Measurements from ENCODE around the gene LRMDA. TPM values are rescaled to one million over a fixed set of nuclear protein-coding genes. Genes with fewer than 3 reads are reported as not detected.

LRMDA gene
- polyA plus RNA-seq, 1 donor (not counting 4 experiments of a cell fraction or from before 2014, with no cell fraction given) = not detected

DNA sequence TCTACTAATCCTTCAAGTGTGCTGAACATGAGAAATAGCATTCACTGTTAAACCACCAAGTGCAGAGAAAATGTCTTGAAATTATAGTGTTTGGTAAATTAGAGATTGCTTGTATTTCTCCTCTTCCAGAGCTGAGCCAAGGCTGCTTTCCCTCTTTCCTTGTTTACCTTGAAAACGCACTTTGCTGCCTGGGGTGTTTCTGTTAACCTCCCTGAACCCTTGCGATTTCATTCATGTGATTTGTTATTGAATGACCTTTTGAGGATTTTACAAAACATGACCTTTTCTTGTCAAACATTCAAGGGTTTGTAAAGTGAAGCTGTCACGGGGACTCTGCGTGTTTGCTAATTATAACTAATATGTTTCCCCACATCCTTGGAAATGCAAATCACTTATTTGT, 169.4 kb downstream of the LRMDA start:
- DNase-seq (ENCODE audit: low read depth, low spot score) = no peak
- no peaks in the 10 kb centered on the region for H3K4me1 ChIP-seq (ENCODE audit: control insufficient read depth, extremely low read depth, insufficient read depth, low read length)
- no peak overlapping the region for H3K9ac ChIP-seq (ENCODE audit: control insufficient read depth, extremely low read depth, insufficient read depth, low read length)
- dilution Hi-C loops (cut with MboI; ENCODE audit: extremely low pct_ligation_motif_present, low sequenced_read_pairs) = no loop called here
- H3K36me3 ChIP-seq (ENCODE audit: control insufficient read depth in 2 of 2, extremely low read depth in 1 of 2, insufficient read depth in 2 of 2, low read length in 2 of 2) = no peaks in the 10 kb centered on the region
- H3K9me1 ChIP-seq (ENCODE audit: control insufficient read depth, extremely low read depth, insufficient read depth, low read length) = no peaks in the 10 kb centered on the region
- no peak overlapping the region for H3K27ac ChIP-seq (ENCODE audit: control insufficient read depth, insufficient read depth, low read length)
- peaks cover 4% of the 10 kb centered on the region for H3K27me3 ChIP-seq (ENCODE audit: control insufficient read depth, extremely low read depth, insufficient read depth, low read length)
- no peaks in the 10 kb centered on the region for H3K79me2 ChIP-seq (ENCODE audit: control insufficient read depth, insufficient read depth, low read length)
- H3K4me3 ChIP-seq (ENCODE audit: control insufficient read depth in 2 of 3, extremely low read depth in 1 of 3, insufficient read depth in 2 of 3, low read depth in 1 of 3, low read length in 3 of 3) = no peak overlapping the region
- TF ChIP-seq EZH2 (IDR thresholded peaks at IDR 0.05; ENCODE audit: low read length) = no peak
- TF ChIP-seq, protein P1, sequence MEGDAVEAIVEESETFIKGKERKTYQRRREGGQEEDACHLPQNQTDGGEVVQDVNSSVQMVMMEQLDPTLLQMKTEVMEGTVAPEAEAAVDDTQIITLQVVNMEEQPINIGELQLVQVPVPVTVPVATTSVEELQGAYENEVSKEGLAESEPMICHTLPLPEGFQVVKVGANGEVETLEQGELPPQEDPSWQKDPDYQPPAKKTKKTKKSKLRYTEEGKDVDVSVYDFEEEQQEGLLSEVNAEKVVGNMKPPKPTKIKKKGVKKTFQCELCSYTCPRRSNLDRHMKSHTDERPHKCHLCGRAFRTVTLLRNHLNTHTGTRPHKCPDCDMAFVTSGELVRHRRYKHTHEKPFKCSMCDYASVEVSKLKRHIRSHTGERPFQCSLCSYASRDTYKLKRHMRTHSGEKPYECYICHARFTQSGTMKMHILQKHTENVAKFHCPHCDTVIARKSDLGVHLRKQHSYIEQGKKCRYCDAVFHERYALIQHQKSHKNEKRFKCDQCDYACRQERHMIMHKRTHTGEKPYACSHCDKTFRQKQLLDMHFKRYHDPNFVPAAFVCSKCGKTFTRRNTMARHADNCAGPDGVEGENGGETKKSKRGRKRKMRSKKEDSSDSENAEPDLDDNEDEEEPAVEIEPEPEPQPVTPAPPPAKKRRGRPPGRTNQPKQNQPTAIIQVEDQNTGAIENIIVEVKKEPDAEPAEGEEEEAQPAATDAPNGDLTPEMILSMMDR (optimal IDR thresholded peaks at IDR 0.05 in 1 of 3, IDR thresholded peaks at IDR 0.05 in 1 of 3, conservative IDR thresholded peaks at IDR 0.05 in 1 of 3; ENCODE audit: extremely low read depth in 1 of 3, insufficient read depth in 2 of 3, low read length in 3 of 3) = no peak
- H3K9me3 ChIP-seq (ENCODE audit: control insufficient read depth, low read depth, low read length) = no peaks in the 10 kb centered on the region
- no peaks in the 10 kb centered on the region for H4K20me1 ChIP-seq (ENCODE audit: control insufficient read depth, extremely low read depth, insufficient read depth, low read length)
- no peak overlapping the region for H2AFZ ChIP-seq (ENCODE audit: control insufficient read depth, low read length)
- no peak for FAIRE-seq
- H3K4me2 ChIP-seq (ENCODE audit: control insufficient read depth, extremely low read depth, insufficient read depth, low read depth, low read length) = no peak overlapping the region

DNA sequence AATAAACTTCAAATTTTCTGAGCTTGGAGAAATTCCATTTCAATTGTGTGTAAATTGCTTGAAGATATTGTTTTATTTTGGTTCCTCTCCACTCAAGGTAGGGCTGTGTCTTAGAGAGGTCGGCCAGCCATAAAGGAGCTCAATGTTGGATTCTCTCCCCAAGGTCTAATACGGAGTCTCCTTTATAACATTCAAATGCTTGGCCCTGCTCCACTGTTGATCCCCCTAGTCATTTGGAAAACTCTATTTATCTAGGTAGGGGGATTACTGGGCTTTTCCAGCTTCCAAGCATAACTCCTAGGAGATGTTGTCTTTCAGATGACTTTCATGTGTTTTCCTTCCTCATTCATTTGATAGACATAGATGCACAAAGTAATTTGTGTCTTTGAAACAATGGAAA, 170.9 kb downstream of the LRMDA start:
- H3K4me3 ChIP-seq (ENCODE audit: control insufficient read depth in 2 of 3, extremely low read depth in 1 of 3, insufficient read depth in 2 of 3, low read depth in 1 of 3, low read length in 3 of 3) = no peak overlapping the region
- no peak for FAIRE-seq

More for the DNA sequence above, 170.9 kb downstream of the LRMDA start:
- dilution Hi-C loops (cut with MboI; ENCODE audit: extremely low pct_ligation_motif_present, low sequenced_read_pairs) = no loop called here
- Histone ChIP-seq H3K4me2 (ENCODE audit: control insufficient read depth, extremely low read depth, insufficient read depth, low read depth, low read length) (no peak overlapping the region), H2AFZ (ENCODE audit: control insufficient read depth, low read length) (no peak overlapping the region), H3K4me1 (ENCODE audit: control insufficient read depth, extremely low read depth, insufficient read depth, low read length) (no peaks in the 10 kb centered on the region), H3K9ac (ENCODE audit: control insufficient read depth, extremely low read depth, insufficient read depth, low read length) (no peak overlapping the region), H3K79me2 (ENCODE audit: control insufficient read depth, insufficient read depth, low read length) (no peaks in the 10 kb centered on the region), H3K9me1 (ENCODE audit: control insufficient read depth, extremely low read depth, insufficient read depth, low read length) (no peaks in the 10 kb centered on the region), H3K27me3 (ENCODE audit: control insufficient read depth, extremely low read depth, insufficient read depth, low read length) (peaks cover 4% of the 10 kb centered on the region), H3K9me3 (ENCODE audit: control insufficient read depth, low read depth, low read length) (no peaks in the 10 kb centered on the region), H3K27ac (ENCODE audit: control insufficient read depth, insufficient read depth, low read length) (no peak overlapping the region), H3K36me3 (ENCODE audit: control insufficient read depth in 2 of 2, extremely low read depth in 1 of 2, insufficient read depth in 2 of 2, low read length in 2 of 2) (no peaks in the 10 kb centered on the region), H4K20me1 (ENCODE audit: control insufficient read depth, extremely low read depth, insufficient read depth, low read length) (no peaks in the 10 kb centered on the region)
- TF ChIP-seq EZH2 (IDR thresholded peaks at IDR 0.05; ENCODE audit: low read length) = no peak
- TF ChIP-seq, protein P1 (optimal IDR thresholded peaks at IDR 0.05 in 1 of 3, IDR thresholded peaks at IDR 0.05 in 1 of 3, conservative IDR thresholded peaks at IDR 0.05 in 1 of 3; ENCODE audit: extremely low read depth in 1 of 3, insufficient read depth in 2 of 3, low read length in 3 of 3) = no peak
- no peak for DNase-seq (ENCODE audit: low read depth, low spot score)

Measured in keratinocyte (primary cell).